Activated T-helper 2 cell treated with anti-CD3 and anti-CD28 coated beads, Interferon-gamma antibody, Interleukin-2, Interleukin-4, amounts not matched to agents 10 μg/mL and 5 μg/mL and 100 μg/mL, durations not matched to agents 14 hours and 24 hours and 36 hours (primary cell): ENCODE results near the gene LSP1. TPM values are rescaled to one million over a fixed set of nuclear protein-coding genes. Genes with fewer than 3 reads are reported as not detected.

Source experiments
- DNase-seq: peaks from one replicate; pipeline ENCODE4 v3.0.0; 2021; ENCODE audit warnings: low spot score
- H3K27ac Mint-ChIP-seq: one replicate; pipeline ENCODE4 v1.8.0; 2021; ENCODE audit warnings: mixed read lengths
- H3K27me3 Mint-ChIP-seq: one replicate; pipeline ENCODE4 v1.8.0; 2021; ENCODE audit warnings: low read depth, mixed read lengths
- H3K36me3 Mint-ChIP-seq: one replicate; pipeline ENCODE4 v1.8.0; 2021; ENCODE audit warnings: low read depth, mixed read lengths
- H3K4me1 Mint-ChIP-seq: one replicate; pipeline ENCODE4 v1.8.0; 2021; ENCODE audit warnings: low read depth, mixed read lengths
- H3K4me3 Mint-ChIP-seq: one replicate; pipeline ENCODE4 v1.8.0; 2021; ENCODE audit warnings: low read depth, mild to moderate bottlenecking, moderate library complexity, mixed read lengths
- H3K9me3 Mint-ChIP-seq: one replicate; pipeline ENCODE4 v1.8.0; 2021; ENCODE audit warnings: mixed read lengths
- intact Hi-C: fragments of 100-400 bp; cut with micrococcal nuclease; formaldehyde crosslinking; loops from one replicate; pipeline ENCODE4 v1.15.1; 2023
- total RNA-seq: library from RNA; stranded (reverse); gene quantifications from 2 replicates; pipeline ENCODE4 v1.2.3, GENCODE V29; 2022

The LSP1 gene
- total RNA-seq, 1 donor from 2014 or later: 449 TPM

DNA sequence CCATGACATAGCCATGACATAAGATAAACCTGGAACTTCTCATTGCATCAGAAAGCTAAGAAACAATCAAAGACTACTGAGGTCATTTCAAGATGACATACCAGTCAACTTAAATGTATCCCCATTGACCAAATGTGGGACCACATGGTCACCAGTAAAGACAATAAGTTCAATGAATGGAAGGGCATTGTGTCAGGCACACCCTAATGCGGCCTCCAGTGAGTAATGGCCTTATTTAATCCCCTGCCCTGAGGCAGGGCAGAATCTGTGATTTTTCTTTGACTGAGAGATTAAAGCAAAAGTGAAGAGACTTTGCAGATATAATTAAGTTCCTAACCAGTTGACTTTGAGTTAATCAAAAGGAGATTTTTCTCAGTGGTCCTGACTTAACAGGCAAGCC, 35.4 kb upstream of the LSP1 start:
- intact Hi-C loops: no loop called here

DNA sequence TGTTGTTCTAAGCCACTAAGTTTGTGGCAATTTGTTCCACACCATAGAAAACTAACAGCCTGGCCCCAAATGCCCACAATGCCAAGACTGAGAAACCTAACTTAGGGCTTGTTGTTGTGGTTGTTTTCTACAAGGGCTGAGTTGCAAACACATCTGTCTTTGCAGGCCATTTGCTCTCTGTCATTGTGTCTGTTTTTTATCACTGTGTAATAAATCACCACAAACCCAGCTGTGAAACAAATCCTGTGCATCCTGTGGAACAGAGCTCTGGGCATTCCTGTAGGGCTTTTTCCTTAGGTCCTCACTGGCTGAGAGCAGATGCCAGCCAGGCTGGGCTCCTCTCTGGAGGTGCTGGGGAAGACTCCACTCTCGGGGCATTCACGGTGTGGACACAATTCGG, 33.8 kb upstream of the LSP1 start:
- H3K4me1 Mint-ChIP-seq: no peaks in the 10 kb centered on the region

More for the DNA sequence above, 35.4 kb upstream of the LSP1 start:
- H3K36me3 Mint-ChIP-seq: no peaks in the 10 kb centered on the region
- H3K27me3 Mint-ChIP-seq: no peaks in the 10 kb centered on the region
- DNase-seq: no peak
- H3K4me3 Mint-ChIP-seq: no peak overlapping the region
- H3K9me3 Mint-ChIP-seq: no peaks in the 10 kb centered on the region
- H3K4me1 Mint-ChIP-seq: no peaks in the 10 kb centered on the region
- no peak overlapping the region for H3K27ac Mint-ChIP-seq

DNA sequence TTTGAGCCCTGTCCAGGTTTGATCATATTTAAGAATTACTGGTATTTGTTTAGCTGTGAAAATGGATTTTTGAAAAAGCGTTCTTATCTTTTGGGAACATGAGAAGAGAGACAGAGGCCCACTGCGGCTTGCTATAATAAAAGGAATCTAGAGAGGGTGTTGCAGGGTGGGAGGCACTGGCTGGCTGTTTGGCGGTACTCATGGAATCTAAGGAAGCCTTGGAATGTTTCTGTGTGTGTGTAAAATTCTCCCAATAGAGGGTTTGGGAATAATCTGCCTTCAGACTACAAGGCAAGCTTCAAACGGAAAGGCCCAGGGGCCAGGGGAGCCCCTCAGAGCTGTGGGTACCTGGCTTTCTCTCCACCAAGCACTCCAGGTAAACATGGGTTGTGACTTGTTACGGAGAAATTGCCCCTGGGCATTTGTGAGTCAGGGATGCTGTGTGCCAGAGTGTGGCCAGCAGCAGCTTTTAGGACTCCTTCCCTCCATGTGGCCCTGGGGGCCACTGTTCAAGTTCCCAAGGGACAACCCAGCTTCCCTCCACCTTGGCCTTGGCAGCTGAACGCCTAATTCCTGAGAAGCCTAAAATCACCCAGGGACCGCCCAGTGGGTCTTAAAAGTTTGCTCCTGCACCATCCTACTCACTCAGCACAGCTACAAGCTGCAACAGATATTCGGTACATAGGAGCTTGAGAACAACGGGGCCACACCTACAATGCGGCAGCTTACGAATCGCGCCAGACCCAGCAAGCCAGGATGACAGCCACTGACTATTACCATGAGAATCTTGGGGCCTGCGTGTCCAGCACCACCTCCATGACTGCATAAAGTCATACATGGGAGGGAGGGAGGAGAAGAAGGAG, 32.2 kb upstream of the LSP1 start:
- Mint-ChIP-seq H3K9me3 (no peaks in the 10 kb centered on the region), H3K36me3 (no peaks in the 10 kb centered on the region), H3K27me3 (no peaks in the 10 kb centered on the region), H3K4me1 (no peaks in the 10 kb centered on the region), H3K27ac (no peak overlapping the region), H3K4me3 (no peak overlapping the region)
- DNase-seq: no peak
- intact Hi-C loops: no loop called here

More for the DNA sequence above, 33.8 kb upstream of the LSP1 start:
- intact Hi-C loops: no loop called here
- no peak overlapping the region for H3K4me3 Mint-ChIP-seq
- no peaks in the 10 kb centered on the region for H3K36me3 Mint-ChIP-seq
- H3K27me3 Mint-ChIP-seq: no peaks in the 10 kb centered on the region
- DNase-seq: no peak
- H3K9me3 Mint-ChIP-seq: no peaks in the 10 kb centered on the region
- H3K27ac Mint-ChIP-seq: no peak overlapping the region

DNA sequence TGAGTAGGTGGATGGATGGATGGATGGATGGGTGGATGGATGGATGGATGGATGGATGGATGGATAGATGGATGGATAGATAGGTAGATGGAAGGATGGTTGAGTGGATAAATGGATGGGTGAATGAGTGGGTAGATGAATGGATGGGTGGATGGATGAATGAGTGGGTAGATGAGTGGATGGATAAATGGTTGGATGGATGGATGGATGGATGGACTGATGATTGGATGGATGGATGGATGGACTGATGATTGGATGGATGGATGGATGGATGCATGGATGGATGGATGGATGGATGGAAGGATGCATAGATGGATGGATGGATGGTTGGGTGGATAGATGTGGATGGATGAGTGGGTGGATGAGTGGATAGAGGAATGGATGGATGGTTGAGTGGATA, 31.3 kb upstream of the LSP1 start:
- Mint-ChIP-seq H3K4me3 (no peak overlapping the region), H3K9me3 (no peaks in the 10 kb centered on the region), H3K4me1 (no peaks in the 10 kb centered on the region), H3K27me3 (no peaks in the 10 kb centered on the region), H3K36me3 (no peaks in the 10 kb centered on the region), H3K27ac (no peak overlapping the region)
- DNase-seq: no peak
- intact Hi-C loops: no loop called here

DNA sequence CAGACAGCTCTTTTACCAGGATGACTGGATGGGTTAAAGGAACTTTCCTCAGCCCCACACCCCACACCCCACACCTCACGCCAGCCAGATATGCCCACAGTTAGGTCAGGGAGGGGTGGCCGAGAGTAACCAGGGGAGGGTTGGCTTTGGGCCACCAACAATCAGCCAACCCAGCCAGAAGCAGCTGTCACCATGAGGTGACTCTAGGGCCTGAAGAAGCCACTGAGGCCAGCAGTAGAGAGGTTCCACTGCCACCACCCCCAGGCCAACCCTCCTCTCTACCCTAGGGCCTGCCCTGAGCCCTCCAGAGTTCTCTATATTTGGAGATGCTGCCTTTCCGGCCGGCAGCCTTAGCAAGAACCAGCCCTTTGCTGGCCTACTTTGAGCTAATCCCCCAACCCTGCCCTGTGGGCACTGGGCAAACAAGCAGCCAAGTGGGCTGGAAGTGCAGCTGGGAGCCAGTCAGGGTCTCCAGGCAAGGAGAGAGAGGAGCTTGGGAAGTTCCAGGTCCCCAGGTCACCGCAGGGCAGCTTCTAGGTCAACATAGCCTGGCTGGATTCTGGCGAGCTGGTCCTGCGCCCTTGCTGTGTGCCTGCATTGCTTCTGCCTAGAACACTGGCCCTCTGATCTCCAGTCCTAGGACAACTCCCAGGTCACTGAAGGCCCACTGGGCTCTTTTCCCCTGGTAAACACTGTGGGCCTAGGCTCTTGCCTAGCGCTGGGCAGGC, 30.1 kb upstream of the LSP1 start:
- DNase-seq: no peak
- Mint-ChIP-seq H3K4me1 (no peaks in the 10 kb centered on the region), H3K36me3 (no peaks in the 10 kb centered on the region), H3K27ac (no peak overlapping the region), H3K9me3 (no peaks in the 10 kb centered on the region), H3K4me3 (no peak overlapping the region), H3K27me3 (no peaks in the 10 kb centered on the region)
- intact Hi-C loops: no loop called here

DNA sequence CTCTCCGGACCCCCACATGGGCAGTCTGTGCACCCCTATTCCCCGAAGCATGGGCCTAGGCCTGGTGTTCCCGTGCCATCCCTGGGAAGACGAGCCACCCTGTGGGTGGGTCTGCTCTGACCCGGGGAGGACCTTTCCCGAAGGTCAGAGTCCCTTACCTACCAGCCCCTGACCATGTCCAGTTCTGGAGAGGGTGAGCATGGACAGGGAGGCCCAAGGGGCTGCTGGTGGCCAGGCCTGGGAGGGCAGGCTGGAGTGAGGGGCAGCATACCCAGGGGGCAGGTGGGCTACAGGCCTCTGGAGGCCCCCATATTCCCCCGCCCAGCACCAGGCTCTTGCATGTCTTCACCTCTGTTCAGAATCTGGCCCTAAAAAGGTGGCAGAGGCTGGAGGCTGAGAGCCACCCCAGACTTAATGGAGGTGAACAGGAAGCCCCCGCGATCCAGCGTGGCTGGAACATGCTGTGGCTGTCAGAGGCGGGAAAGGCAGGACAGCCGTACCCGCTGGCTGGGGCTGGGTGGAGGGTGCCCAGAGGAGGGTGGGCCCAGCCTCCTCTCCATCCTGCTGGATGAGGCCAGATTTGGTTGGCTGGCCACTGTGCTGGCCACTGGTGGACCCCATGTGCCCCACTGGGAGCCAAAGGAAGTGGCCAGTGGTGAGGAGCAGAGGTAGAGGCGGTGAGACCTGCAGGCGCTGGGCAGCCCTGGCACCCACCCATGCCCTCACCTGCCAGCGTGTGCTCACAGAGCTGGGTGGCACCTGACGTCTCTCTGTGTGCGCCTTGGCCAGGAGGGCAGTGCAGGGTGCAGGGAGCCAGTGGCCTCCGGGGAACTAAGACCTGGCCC, 29.3 kb upstream of the LSP1 start:
- Mint-ChIP-seq H3K9me3 (no peaks in the 10 kb centered on the region), H3K4me3 (no peak overlapping the region), H3K27me3 (no peaks in the 10 kb centered on the region), H3K36me3 (no peaks in the 10 kb centered on the region), H3K27ac (no peak overlapping the region), H3K4me1 (no peaks in the 10 kb centered on the region)
- intact Hi-C loops: no loop called here
- no peak for DNase-seq

DNA sequence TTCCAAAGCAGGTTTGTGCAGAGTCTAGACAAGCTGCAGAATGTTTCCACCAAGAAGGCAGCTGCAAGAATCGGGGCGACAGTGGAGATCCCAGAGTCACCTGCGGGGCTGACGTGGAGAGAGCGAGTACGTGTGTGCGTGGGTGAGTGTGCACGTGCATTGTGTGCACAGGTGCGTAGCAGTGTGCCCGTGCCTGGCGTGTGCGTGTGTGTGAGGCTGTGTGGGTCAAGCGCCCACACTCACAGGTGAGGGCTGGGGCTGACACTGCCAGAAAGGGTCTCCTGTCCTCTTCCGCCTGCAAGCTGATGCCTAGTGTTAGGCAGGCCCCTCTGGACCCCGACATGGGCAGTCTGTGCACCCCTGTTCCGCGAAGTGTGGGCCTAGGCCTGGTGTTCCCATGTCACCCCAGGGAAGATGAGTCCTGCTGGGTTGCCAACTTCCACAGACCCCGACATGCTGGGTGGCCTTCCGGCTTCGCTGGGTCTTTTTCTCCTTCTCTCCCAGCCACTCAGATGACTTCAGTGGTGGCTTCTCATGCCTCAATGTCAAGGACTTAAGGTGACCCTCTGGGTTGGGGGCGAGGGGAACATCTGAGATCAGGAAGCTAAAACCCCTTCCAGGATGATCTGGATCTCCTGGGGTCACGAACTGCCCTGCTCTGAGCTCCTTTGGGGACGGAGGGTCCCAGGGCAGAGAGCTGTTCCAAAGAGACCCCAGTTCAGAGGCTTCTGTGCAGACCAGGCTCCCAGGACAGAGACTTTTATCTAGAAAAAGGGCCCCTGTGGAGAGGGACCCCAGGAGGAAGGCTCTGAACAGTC, 28.5 kb upstream of the LSP1 start:
- H3K27me3 Mint-ChIP-seq: no peaks in the 10 kb centered on the region
- no peaks in the 10 kb centered on the region for H3K36me3 Mint-ChIP-seq
- H3K4me3 Mint-ChIP-seq: no peak overlapping the region
- intact Hi-C loops: no loop called here
- H3K9me3 Mint-ChIP-seq: no peaks in the 10 kb centered on the region
- no peak for DNase-seq
- no peak overlapping the region for H3K27ac Mint-ChIP-seq
- no peaks in the 10 kb centered on the region for H3K4me1 Mint-ChIP-seq

DNA sequence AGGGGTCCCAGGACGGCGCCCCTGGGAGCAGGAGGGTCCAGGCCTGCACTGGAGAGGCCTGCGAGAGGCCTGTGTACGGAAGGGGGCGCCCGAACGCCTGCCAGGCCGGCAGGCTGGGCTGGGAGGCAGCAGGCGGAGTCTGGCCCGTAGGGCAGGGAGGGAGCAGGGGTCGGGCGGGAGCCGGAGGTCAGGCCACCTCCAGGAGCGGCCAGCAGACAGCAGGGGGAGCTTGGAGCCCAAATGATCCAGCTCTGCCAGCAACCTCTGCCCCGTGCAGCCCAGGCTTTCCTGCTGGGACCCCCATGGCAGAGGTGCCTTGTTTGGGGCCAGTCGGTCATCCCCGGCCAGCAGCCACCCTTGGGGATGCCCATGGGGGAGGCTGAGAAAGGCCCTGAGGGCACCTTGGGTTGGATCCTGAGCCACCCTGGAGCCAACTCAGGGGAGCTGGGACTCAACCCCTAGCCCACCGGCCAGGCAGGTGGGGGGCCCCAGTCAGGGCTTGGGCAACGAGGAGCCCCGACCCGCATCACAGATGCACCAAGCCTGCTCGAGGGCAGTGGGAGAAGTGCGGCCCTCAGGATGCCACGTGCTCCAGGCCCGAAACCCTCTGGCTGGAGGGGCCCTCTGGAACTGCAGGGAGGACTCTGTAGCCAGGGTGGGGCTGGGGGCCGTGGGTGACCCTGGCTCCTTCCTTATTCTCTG, 27.7 kb upstream of the LSP1 start:
- intact Hi-C loops: no loop called here
- H3K9me3 Mint-ChIP-seq: no peaks in the 10 kb centered on the region
- no peaks in the 10 kb centered on the region for H3K4me1 Mint-ChIP-seq
- no peak overlapping the region for H3K27ac Mint-ChIP-seq
- H3K4me3 Mint-ChIP-seq: no peak overlapping the region
- DNase-seq: no peak
- H3K36me3 Mint-ChIP-seq: no peaks in the 10 kb centered on the region
- no peaks in the 10 kb centered on the region for H3K27me3 Mint-ChIP-seq

DNA sequence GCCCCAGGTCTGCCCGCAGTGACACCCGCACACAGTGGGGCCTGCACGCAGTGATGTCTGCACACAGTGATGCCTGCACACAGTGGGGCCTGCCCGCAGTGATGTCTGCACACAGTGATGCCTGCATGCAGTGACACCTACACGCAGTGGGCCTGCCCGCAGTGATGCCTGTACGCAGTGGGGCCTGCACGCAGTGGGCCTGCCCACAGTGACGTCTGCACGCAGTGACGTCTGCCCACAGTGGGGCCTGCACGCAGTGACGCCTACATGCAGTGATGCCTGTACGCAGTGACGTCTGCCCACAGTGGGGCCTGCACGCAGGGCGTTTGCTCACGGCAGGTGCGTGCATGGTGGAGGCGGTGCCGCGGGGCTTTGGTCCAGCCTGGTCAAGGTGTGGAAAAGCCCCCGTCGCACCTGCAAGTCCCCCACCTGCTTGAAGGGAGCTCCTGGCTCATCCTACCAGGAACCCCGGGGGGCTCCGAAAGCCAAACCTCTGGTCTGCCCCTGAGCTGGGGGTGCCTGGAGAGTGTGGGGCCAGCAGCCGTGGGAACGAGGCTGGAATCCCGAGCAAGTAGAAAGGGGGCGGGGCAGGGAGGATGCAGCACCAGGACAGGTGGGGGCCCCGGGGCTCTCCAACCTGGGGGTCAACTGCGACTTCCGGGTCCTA, 27.0 kb upstream of the LSP1 start:
- no peaks in the 10 kb centered on the region for H3K4me1 Mint-ChIP-seq

DNA sequence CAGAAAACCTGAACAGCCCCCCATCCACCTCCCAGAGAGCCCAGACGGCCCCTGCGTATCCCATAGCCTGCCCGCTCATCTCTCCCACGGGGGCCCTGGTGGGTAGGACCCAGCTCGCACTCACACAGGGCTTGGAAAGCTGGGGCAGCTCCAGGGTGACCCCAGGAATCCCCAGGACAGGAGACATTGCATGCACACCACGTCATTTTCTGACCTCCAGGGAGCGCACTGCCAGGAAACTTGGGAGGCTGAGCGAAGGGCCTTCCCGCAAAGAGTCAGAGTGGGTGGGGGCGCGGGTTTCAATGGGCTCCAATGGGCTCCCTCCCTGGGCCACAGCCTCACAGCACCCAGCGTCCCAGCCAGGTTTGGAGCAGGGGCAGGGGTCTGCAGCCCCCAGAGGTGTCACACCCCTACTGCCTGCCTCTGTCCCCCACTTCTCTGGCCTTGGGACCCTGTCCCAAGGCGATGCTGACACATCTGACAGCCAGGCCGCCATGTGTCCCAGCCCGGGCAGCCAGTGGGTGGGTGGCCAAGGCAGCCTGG, 26.3 kb upstream of the LSP1 start:
- H3K27ac Mint-ChIP-seq: no peak overlapping the region
- no peak overlapping the region for H3K4me3 Mint-ChIP-seq
- no peaks in the 10 kb centered on the region for H3K4me1 Mint-ChIP-seq
- intact Hi-C loops: no loop called here
- DNase-seq: no peak
- no peaks in the 10 kb centered on the region for H3K27me3 Mint-ChIP-seq
- H3K9me3 Mint-ChIP-seq: no peaks in the 10 kb centered on the region
- H3K36me3 Mint-ChIP-seq: no peaks in the 10 kb centered on the region

More for the DNA sequence above, 27.0 kb upstream of the LSP1 start:
- Mint-ChIP-seq H3K27ac (no peak overlapping the region), H3K27me3 (no peaks in the 10 kb centered on the region), H3K9me3 (no peaks in the 10 kb centered on the region), H3K36me3 (no peaks in the 10 kb centered on the region), H3K4me3 (no peak overlapping the region)
- no peak for DNase-seq
- intact Hi-C loops: no loop called here

DNA sequence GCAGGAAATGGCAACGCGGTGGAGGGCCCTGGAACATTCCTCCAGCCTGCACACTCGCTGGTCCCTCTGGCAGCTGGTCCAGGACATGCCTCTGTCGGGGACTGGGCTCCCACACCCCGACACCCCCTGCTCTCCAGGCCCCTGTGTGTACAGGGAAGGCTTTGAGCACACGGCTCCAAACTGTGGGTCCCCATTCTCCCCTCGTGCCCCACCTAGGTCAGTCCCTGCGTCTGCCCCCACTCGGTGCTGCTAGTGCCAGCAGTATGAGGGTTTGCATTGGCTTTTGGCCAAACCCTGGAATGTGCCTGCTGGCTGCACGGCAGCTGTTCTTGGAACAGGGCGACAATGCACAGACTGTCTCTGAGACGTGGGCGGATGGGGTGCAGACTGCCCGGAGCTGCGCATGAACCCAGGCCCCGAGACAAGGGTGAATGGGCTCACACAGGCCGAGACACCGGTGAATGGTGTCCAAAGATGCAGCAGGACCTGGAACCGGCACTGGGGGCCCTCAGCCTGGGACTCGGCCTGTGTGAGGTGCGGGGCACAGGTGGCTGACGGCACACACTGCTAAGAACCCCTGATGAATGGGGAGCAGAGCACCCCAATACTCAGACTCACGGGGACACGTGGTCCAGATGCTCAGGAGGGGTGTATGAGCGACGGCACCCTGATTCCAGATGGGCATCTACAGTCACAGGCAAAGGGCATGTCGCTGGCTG, 25.6 kb upstream of the LSP1 start:
- no peak for DNase-seq

More for the DNA sequence above, 25.6 kb upstream of the LSP1 start:
- Mint-ChIP-seq H3K27ac (no peak overlapping the region), H3K27me3 (no peaks in the 10 kb centered on the region), H3K4me1 (no peaks in the 10 kb centered on the region), H3K36me3 (no peaks in the 10 kb centered on the region), H3K9me3 (no peaks in the 10 kb centered on the region), H3K4me3 (no peak overlapping the region)
- intact Hi-C loops: no loop called here
